ENCODE measurements around the gene ANKRD40CL.
A peak's percentile ranks its signal among the peaks of the same experiment; 100 is the strongest.

- TF ChIP-seq, protein P1, sequence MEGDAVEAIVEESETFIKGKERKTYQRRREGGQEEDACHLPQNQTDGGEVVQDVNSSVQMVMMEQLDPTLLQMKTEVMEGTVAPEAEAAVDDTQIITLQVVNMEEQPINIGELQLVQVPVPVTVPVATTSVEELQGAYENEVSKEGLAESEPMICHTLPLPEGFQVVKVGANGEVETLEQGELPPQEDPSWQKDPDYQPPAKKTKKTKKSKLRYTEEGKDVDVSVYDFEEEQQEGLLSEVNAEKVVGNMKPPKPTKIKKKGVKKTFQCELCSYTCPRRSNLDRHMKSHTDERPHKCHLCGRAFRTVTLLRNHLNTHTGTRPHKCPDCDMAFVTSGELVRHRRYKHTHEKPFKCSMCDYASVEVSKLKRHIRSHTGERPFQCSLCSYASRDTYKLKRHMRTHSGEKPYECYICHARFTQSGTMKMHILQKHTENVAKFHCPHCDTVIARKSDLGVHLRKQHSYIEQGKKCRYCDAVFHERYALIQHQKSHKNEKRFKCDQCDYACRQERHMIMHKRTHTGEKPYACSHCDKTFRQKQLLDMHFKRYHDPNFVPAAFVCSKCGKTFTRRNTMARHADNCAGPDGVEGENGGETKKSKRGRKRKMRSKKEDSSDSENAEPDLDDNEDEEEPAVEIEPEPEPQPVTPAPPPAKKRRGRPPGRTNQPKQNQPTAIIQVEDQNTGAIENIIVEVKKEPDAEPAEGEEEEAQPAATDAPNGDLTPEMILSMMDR (optimal IDR thresholded peaks at IDR 0.05 in 1 of 3, IDR thresholded peaks at IDR 0.05 in 1 of 3, conservative IDR thresholded peaks at IDR 0.05 in 1 of 3; ENCODE audit: extremely low read depth in 1 of 3, insufficient read depth in 2 of 3, low read length in 3 of 3) = peak; percentile 98 to 99 (median 99)
- TF ChIP-seq EZH2 (IDR thresholded peaks at IDR 0.05; ENCODE audit: low read length) = no peak
These were observed 15.9 kb upstream of the ANKRD40CL start for GRCh38 chr17:50783193-50783660.
